Endometrial microvascular endothelial cells (primary cell): ENCODE data around the gene ILKAP. TPM values are rescaled to one million over a fixed set of nuclear protein-coding genes. Genes with fewer than 3 reads are reported as not detected.
"Not testable (repeated sequence)": the region's sequence is repeated elsewhere in the genome, so short reads cannot be mapped to it uniquely, and the experiment has no call there.

ENCODE experiments used
- in situ Hi-C: cut with HindIII; loops from 2 replicates; pipeline ENCODE4 v1.10.0; 2017; ENCODE audit warnings: low sequenced_read_pairs, low pct_unique_long_range_greater_than_20kb; ENCODE audit errors: inconsistent ontology term
- total RNA-seq: library from RNA; depleted of rRNA; stranded (reverse); fragments of >200 nt; gene quantifications from one replicate; pipeline ENCODE4 v1.2.3, GENCODE V29; 2015; ENCODE audit errors: inconsistent ontology term

ILKAP gene
- total RNA-seq, 1 donor from 2014 or later, result 24.2 TPM

DNA sequence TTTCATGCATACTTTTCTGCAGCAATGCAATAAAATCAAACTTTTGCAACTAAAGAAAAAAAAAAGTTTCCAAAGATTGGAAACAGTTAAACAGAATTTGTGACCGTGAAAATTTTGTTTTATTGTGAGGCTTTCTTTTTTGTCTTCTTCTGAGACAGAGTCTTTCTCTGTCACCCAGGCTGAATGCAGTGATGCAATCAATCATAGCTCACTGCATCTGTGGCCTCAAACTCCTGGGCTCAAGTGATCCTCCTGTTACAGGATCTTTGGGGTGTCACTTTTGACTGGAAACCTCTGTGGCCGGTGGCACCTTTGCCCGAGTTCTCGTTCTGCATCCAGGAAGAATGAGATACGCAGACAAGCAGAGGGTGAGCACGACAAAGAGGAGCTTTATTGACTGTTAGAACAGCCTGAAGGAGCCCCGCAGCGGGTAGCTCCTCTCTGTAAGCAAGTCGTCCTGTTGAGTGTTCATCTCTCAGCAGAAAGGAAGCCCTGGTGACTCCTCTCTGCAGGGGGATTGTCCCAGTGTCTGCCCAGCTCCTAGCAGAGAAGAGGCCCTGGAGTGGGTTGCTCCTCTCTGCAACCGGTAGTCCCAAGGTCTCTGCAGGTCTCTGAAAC is 16.9 kb upstream of the ILKAP start:
- in situ Hi-C loops, result no loop called here

DNA sequence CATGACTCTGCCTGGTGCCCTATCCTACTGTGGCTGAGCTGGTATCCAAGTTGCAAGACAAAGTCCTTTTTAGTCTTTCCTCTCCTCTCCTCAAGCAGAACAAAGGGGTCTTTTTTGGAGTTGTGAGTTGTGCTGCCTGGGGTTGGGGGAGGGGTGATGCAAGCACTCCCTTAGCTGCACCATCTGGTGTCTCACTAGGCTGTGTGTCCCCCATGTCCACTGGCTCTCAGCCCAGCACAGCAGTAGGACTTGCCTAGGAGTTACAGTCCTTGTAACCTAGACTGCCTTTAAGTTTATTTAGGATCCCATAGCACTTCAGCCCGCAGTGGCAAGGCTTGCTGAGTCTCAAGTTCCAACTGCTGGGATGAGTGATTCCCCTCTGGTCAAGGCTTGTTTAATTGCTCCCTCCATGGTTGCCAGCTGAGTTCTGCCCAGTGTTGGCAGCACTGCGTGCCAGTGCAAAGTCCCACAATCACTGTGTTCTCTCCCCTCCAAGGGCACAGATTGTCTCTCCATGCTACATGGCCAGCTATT is 13.2 kb upstream of the ILKAP start:
- in situ Hi-C loops, result no loop called here

DNA sequence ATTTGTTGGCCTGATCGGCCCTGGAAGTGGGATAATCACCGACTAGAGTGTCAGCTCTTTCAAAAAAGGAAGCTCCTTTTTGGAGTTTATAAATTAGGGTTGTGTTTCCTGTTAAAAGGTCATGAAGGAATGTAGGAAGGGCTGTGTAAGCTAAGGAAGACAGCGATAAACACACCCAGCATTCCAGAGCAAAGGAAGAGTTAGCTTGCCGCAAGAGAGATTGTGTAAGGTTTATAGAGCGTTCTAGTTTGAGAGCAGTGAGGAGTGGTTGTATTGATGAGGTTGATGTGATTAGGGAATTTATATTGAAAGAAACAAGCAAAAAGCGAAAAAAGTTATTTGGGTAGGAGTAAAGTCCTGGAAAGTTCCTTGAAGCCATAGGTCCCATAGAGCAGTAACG is 3.5 kb upstream of the ILKAP start:
- in situ Hi-C loops, result no loop called here

DNA sequence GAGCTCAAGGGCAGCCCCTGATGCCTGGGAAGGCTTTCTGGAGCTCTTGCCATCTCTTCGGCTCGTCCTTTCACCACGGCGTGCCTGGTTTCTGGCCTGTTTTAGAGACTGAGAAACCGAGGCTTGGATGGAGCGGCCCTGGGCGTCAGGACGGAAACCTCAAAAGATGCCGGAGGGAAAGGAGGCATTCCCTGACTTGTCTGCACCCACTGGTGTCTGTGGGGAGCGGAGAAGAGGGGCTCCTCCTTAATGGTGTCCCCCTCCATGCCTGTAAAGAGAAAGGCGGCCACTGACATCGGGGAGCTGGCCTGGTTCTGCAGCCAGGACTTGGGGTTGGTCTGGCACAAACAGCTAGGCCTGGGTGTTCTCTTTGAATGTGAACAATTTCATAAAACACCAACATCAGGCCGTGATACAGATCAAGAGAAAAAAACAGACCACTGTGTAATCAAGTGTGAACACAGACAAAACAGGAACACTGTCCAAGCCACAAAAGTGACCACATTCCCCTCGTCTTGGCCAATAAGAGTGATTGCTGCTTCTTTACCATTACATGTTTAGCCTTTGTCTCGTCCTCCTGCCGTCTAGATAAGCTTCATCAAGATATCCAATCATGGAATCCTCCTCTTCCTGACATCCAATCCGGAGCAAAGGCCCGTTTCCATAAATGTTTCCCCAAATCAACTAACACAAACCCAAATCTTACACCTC is 633 bp upstream of the ILKAP start:
- in situ Hi-C loops, result no loop called here

DNA sequence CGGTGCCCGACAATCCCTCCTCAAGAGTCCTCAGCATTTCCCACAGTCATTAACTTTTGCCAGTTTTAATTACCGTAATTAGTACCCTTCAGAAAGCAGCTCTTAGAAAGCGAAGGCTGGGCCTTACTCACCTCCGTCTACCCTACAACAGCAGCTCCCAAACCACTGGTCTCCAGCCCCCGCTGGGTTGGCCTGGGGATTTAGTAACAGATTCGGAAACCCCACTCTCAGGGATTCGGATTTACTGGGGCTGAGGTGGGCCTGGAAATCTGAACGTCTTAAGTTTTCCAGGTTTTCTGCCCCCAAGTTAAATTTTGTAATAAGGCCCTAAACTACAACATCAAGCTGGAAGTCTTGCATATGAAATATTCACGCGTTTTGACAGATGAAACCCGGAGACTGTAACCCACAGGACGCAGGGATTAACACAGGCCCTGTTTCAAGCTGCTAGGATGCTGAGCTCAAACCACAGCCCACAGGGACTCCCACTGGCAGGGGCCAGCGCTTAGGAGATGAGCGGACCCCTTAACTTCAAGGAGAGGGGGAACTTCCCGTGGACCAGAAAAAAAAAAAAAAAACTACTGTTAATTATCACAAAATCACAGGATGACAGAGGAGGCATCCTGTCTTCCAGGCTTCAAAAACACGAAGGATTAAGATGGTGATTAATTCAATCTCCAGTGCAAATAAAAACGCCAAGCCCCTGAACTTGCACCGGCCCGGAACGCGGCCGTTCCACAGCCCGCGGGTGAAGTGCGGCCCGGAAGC is 985 bp downstream of the ILKAP start:
- in situ Hi-C loops, result no loop called here

DNA sequence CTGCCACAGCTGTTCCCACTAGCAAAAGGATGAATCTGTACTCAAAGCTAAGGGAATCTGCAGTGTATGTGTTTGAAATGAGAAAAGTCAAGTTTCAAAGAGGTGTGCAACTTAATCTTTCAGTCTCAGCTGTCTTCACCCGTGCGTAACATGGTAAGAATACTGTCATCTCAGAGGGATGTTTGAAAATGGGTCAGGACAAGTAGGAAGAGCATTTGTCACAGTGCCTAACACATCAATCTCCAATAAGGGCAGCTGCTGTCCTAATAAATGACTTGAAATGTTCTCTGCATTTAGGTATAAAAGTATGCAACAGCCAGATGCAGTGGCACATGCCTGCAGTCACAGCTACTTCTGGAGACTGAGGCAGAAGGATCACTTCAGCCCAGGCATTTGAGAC is 13.1 kb downstream of the ILKAP start:
- in situ Hi-C loops, result no loop called here

DNA sequence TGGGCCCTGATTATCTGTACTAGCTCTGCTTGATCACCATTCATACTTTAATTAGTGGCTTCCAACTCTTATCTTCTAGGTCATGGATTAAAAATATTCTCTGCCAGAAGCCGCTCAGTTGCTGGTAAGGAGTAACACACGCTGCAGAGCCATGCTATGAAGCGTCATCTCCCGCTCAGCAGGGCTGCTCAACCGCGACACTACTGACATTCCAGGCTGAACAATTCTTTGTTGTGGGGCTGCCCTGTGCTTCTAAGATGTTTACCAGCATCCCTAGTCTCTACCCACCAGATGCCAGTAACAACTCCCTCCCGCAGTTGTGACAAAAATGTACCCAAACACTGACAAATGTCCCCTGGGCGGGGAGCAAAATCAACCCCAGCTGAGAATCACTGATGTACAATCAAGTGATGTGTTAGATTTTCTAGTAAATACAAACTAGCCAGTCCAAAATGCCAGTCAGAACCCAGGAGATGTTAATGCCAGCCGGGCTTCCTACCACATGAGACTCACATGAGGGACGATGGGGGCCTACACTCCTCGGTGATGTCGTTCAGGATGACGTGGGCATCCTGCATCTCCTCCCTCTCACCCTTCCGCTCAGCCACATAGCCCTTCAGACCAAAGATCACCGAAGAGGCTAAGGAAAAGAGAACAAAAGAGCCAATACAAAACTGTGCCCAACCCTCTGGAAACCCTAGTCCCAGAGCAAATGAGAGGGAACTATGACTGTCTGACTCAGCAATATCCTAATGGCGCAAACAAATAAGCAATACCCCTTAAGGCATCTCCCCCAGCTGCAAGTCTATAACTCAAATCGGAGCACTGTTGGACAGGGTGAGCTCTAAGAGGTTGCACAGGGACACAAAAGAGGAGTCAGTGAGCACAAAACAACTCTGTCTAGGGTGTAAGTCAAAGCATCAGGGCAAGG is 15.6 kb downstream of the ILKAP start:
- in situ Hi-C loops, result no loop called here

DNA sequence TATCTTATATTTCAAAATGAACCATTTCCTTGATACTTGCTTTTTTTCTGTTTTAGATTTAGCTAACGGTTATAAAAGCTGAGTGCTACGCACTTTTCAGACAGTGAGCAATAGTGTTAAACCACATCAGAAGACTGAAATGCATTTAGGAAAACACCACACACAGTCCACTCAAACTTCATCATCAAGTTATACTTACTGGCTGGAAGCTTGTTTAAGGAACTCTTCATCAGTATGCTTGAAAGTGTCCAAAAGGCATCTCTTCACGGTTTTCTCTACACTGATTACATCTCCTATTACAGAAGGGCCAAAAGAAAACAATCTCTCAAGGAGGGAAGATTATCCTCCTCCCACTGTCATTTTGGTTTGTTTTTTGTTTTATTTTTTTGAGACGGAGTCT is 19.7 kb downstream of the ILKAP start:
- in situ Hi-C loops, result no loop called here

DNA sequence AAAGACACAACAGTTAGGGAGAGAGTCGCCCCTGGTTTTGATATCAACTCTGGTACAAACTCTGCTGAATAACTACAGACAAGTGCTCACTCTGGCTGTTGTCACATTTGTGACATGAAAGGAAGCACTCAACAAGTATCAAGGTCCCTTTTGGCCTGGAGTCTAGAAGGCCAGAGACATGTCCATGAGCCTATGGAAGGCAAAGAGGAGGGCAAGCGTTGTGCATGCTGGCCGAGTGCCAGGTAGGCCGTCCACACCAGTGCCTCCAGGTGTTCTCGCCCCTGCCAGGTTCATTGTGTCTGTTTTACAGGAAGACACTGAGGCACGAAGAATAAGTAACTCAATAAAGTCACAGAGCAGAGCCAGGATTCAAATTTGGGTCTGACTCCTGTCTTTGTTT is 21.1 kb downstream of the ILKAP start:
- in situ Hi-C loops, result no loop called here

DNA sequence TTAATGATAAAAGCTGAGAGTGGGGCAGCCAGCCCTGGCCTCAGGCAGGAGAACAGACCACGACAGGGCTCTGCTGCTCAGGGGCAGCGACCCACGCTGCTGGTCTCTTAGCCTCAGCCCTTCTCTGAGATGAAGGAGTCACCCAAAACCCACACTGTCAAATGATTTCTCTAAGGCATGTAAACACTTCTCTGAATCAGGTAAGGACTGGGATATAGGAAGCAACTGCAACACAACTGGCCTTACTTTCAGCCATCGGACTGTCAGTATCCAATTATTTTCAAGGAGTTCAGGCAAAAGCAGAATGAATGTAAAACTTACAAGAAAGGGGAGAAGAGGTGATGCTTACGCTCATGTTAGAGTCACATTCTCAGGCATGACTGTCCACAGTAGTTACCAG is 22.9 kb downstream of the ILKAP start:
- in situ Hi-C loops, result no loop called here

DNA sequence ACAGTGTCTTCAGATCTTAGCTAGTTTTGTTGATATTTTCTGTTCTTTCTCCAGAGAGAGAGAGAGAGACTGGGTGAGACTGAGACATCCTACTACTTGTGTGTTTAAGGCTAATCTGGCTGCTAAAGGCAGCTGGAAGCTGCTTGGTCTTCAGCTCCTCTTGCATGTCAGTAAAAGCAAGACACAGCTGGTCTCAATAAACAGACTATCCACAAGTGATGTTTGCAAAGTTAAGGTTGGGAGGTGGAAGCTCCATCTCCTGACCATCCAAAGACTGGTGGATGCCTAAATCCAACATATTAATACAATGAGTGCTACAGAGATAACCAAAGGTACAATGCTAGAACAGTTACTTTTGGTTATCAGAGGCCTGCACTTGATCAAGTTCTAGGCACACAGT is 26.9 kb downstream of the ILKAP start:
- in situ Hi-C loops, result no loop called here

DNA sequence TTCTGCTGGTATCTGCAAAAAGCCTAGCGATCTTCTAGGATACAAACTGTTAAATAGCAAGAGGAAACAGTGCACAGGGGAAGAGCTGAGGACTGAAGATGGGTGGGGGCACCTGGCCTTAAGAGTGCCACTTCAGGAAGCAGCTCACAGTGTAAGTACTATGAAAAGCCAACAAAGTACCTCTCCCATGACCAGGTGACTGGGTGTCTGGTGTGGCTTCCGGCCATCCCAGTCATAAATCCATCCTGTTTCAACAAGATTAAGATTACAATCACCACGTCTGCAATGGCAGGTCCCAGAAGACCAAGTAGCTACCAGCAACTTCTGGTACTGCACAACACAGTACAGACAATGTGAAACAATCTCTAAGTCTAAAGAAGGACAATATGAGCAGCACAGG is 28.8 kb downstream of the ILKAP start:
- in situ Hi-C loops, result no loop called here

DNA sequence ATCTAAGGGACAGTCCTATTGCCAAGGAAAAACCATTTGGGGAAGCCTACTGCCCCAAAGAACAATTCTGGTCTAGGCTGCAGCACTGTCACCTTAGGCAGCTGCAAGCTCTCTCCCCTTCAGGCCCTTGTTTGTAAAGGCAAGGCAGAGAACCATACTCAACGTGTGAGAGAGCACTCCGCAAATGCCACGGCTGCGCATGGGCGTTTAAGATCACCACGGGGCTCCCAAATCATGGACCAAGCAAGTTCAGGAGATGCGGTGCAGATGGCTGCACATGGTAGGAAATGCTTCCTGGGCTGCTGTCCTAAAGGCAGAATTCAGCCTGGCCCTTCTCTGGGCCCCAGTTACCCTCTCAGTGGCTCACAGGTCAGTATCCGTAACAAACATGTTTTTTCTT is 29.2 kb downstream of the ILKAP start:
- in situ Hi-C loops, result no loop called here

DNA sequence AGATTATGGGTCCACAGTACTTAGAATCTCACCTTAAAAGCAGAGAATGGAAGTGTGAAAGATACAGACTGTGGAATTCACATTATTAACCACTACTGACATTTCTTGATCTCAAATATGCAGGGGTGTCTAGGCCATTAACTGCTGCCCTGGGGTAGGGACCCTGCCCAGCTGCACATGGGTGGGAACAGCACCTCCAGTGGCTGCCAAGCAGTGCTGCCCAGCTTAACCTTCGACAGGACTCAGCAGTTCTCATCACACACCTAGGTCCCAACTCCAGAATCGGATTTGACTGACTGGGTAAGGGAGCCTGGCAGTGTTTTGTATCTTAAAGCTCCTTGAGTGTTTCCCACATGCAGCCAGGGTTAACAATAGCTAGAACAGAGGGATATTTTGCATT is 29.8 kb downstream of the ILKAP start:
- in situ Hi-C loops, result no loop called here

DNA sequence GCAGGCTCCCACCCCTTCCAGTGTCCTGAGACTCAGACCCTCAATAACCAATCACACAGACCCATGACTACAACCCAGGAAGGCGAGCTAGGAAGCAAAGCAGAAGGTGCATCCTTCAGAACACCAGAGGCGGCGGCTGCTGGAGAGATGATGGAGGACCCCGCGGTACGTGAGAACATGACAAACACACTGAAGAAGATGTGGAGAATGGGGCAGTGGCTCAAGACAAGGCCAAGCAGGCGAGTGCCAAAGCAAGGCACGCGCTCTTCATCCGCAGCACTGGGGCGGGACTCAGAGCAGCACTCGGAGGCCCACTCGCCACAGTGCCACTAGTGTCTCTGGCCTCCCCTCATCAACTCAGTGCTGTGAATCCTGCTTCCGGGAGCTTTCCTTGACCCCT is 31.1 kb downstream of the ILKAP start:
- in situ Hi-C loops, result no loop called here

DNA sequence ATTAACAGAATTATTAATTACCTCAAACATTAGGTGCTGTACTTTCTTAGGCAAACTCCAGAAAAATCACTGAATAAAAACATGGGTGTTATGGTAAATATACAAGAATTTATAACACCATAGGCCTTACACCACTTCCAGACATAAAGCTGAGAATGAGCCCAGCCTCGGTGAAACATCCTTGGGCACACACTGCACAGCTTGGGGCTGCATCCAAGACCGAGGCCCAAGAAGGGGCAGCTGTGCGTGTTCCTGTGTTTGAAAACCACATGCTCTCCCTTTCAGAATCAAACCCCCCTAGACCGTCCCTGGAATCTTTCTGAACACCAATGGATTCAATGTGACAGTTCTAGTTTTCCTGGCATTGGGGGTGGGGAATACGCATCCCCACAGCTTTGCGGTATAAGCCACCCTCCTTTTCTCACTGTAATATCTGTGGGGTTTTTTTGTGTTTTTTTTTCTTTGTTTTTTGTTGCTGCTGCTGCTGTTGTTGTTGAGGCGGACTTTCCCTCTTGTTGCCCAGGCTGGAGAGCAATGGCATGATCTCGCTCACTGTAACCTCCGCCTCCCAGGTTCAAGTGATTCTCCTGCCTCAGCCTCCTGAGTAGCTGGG is 31.8 kb downstream of the ILKAP start:
- in situ Hi-C loops, result no loop called here

DNA sequence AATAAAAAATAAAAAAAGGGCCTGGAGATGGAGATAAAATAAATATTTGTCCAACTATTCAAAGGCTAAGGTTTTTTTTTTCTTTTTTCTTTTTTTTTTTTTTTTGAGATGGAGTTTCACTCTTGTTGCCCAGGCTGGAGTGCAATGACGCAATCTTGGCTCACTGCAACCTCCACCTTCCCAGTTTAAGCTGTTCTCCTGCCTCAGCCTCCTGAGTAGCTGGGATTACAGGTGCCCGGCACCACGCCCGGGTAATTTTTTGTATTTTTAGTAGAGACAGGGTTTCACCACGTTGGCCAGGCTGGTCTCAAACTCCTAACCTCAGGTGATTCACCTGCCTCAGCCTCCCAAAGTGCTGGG is 32.4 kb downstream of the ILKAP start:
- in situ Hi-C loops, result not testable (repeated sequence)

DNA sequence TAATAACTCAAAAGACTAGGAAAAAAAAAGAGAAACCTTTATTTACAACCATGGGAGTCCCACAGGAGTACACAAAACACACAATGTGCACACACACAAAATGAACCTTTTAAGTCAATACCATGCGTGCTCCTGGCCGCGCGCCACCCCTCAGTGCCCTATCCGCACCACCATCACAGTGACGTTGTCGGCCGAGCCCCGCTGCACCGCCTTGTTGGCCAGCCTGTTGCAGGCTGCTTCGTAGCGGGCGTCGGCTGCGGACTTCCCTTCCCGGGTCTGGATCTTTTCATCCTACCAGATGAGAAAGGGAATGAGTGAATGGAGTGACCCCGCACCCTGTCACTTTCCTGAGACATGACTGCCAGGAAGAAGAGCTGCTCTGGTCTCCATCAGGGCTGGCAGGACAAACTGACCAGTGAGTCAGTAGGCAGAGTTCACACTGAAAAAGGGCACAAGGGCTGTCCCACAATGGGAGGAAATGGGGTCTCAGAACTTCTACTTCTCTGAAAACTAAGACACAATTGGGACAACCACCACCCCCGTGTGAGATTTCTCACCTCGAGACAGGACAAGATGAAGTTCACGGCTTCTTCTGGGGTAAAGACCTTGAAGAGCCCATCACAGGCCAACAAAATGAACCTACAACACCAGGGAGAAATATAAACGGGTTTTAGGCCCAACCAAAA is 33.0 kb downstream of the ILKAP start:
- in situ Hi-C loops, result no loop called here
